PFSK-1 (cell line): ENCODE data around the gene FOXN3.

Experiments
- FOXP2 ChIP-seq: optimal IDR thresholded peaks from 2 replicates; pipeline ENCODE3; 2011; ENCODE audit warnings: borderline replicate concordance, control low read depth, inconsistent platforms; ENCODE audit not compliant: insufficient read depth; ENCODE audit errors: extremely low read length, extremely low read depth
- POLR2AphosphoS5 ChIP-seq: IDR thresholded peaks from 2 replicates; pipeline ENCODE4 v1.6.1; 2012; ENCODE audit warnings: low read depth, mild to moderate bottlenecking, control low read depth, low read length, moderate library complexity
- SIN3A ChIP-seq: IDR thresholded peaks from 2 replicates; pipeline ENCODE4 v1.6.1; 2012; ENCODE audit warnings: mild to moderate bottlenecking, low read length, moderate library complexity, borderline replicate concordance; ENCODE audit not compliant: insufficient read depth
- TAF1 ChIP-seq: IDR thresholded peaks from 2 replicates; pipeline ENCODE4 v1.6.1; 2012; ENCODE audit warnings: low read length, control low read depth, borderline replicate concordance; ENCODE audit not compliant: insufficient read depth
- TF ChIP-seq, protein P1 (sequence below), 2 experiments: IDR thresholded peaks; 2 replicates each; pipeline versions ENCODE4 v1.6.1 to v1.8.0; 2011 to 2012; ENCODE audit warnings: low read depth in 2 of 2, low read length in 2 of 2, control low read depth in 1 of 2, inconsistent platforms in 1 of 2, mild to moderate bottlenecking in 1 of 2, moderate library complexity in 1 of 2; ENCODE audit not compliant: insufficient read depth in 1 of 2

The FOXN3 gene

DNA sequence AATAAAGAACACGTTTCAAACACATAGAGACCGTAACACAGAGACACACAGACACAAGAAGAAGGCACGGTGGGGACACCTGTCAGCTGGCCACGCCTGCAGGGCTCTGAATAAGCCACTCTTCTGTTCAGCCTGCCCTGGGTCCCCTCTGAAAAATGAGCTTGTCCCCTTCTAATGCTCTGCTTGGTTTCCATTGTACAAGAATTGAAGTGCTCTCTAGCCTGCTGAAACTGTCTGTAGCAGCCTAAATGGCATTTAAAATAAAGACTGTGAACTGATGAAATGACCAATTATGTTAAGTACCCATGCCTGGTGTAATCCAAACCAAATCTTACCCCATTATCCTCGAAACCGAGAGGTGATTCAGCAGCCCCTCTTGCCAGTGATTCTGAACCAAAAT lies 139.8 kb downstream of the FOXN3 start:
- TF ChIP-seq FOXP2 (no peak), POLR2AphosphoS5 (no peak), TAF1 (no peak), SIN3A (no peak)
- TF ChIP-seq, protein P1, sequence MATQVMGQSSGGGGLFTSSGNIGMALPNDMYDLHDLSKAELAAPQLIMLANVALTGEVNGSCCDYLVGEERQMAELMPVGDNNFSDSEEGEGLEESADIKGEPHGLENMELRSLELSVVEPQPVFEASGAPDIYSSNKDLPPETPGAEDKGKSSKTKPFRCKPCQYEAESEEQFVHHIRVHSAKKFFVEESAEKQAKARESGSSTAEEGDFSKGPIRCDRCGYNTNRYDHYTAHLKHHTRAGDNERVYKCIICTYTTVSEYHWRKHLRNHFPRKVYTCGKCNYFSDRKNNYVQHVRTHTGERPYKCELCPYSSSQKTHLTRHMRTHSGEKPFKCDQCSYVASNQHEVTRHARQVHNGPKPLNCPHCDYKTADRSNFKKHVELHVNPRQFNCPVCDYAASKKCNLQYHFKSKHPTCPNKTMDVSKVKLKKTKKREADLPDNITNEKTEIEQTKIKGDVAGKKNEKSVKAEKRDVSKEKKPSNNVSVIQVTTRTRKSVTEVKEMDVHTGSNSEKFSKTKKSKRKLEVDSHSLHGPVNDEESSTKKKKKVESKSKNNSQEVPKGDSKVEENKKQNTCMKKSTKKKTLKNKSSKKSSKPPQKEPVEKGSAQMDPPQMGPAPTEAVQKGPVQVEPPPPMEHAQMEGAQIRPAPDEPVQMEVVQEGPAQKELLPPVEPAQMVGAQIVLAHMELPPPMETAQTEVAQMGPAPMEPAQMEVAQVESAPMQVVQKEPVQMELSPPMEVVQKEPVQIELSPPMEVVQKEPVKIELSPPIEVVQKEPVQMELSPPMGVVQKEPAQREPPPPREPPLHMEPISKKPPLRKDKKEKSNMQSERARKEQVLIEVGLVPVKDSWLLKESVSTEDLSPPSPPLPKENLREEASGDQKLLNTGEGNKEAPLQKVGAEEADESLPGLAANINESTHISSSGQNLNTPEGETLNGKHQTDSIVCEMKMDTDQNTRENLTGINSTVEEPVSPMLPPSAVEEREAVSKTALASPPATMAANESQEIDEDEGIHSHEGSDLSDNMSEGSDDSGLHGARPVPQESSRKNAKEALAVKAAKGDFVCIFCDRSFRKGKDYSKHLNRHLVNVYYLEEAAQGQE (IDR thresholded peaks at IDR 0.05; ENCODE audit: insufficient read depth in 1 of 2, low read depth in 2 of 2, low read length in 2 of 2), result no peak

DNA sequence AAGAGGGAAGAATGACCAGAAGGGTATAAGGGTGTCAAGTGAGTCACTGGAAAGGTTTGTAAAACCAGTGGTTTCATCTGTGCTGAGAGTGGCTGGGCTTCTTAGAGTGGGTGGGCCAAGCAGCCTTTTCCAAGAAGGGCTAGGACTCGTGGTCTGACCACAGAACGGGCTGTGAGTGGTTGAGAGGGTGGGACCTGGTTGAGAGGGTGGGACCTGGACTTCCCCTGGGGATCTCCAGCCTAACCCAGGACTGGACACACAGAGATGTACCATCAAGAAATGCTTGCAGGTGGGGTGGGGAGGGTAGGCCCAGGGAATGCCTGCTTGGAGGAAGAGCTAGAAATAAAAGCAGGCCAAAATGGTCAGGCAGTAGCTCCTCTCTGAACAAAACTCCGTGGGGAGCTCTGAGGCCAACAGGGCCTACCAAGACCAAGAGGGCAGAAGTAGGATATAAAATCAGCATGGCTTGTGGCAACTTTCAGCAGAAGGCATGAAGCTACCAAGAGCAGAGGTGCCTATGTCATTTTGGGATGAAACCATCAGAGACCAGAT lies 140.5 kb downstream of the FOXN3 start:
- TF ChIP-seq POLR2AphosphoS5 (no peak), FOXP2 (no peak), SIN3A (no peak), TAF1 (no peak)
- TF ChIP-seq, protein P1 (IDR thresholded peaks at IDR 0.05; ENCODE audit: insufficient read depth in 1 of 2, low read depth in 2 of 2, low read length in 2 of 2), result no peak

DNA sequence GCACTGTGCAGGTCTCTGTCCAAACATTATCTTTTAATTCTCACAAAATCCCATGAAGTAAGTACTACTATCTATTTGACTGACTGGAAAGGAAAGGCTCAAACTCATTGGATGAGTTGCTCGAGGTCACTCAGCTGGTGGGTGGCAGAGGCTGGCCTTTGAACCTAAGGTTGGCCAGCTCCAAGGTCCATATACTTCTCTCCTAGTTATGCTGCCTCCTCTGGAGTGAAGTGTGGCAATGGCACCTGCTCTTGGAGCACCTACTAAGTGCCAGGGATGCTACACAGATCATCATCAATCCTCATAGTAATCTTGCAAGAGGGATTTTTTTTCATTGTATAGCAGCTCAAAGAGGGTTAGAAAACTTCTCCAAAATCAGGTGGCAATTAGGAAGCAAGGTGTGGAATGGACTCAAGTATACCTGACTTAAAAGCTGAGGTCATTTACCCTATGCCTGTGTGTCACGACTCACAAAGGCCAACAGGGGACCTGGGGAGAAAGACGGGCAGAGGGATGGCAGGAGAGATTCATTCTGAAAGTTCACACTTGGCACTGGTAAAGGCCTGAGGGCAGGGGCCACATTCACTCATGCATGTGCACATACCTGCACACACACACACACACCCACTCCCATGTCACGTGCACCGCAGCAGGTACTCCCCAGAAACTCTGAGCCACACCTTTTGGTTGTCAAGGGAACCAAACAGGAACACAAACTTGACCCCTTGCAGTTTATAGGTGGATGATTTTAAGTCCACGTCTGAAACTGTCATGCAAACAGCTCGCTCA lies 146.4 kb downstream of the FOXN3 start:
- TF ChIP-seq SIN3A (no peak), POLR2AphosphoS5 (no peak), FOXP2 (no peak), TAF1 (no peak)
- TF ChIP-seq, protein P1 (IDR thresholded peaks at IDR 0.05; ENCODE audit: insufficient read depth in 1 of 2, low read depth in 2 of 2, low read length in 2 of 2), result no peak

- no peak for TF ChIP-seq TAF1
- no peak for TF ChIP-seq FOXP2
- TF ChIP-seq POLR2AphosphoS5, result no peak
- TF ChIP-seq, protein P1 (IDR thresholded peaks at IDR 0.05; ENCODE audit: insufficient read depth in 1 of 2, low read depth in 2 of 2, low read length in 2 of 2), result no peak
- no peak for TF ChIP-seq SIN3A
Observed at GRCh38 chr14:89269404-89269803, 147.6 kb downstream of the FOXN3 start.
